ENCODE results near the gene CARD11. TPM values are rescaled to one million over a fixed set of nuclear protein-coding genes. Genes with fewer than 3 reads are reported as not detected.

Gene CARD11
- total and polyA plus RNA-seq, 2 experiments from 2014 or later: 17.7 to 29.0 TPM

DNA sequence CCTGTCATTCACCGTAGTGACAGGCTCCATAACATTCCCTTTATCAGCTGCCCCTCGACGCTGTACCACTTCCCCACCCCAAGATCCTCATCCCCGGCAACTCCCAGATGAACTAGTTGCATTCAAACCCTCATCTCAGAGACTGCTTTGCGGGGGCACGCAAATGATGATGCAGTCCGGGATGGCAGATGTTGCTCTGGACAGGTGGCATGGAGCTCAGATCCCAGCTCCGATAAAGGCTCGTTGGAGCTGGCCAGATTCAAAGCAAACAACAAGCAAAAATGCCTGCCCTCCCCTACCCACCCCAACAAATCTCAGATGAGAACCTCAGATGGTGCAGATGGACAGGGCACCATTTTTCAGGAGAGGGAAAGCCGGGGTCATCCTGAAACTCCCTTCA is 46.7 kb downstream of the CARD11 start:
- 0 out of 2 replicates have a peak, but pooled peaks cover under 1% of the 10 kb centered on the region for H3K36me3 ChIP-seq (ENCODE audit: insufficient read depth)
- no peak overlapping the region for H3K4me2 ChIP-seq
- H3F3A ChIP-seq (replicated peaks; ENCODE audit: low read depth): no peaks in the 10 kb centered on the region
- H4K20me1 ChIP-seq (replicated peaks; ENCODE audit: insufficient read depth): no peaks in the 10 kb centered on the region
- no peak for TF ChIP-seq ZNF331 (CRISPR knock-in tag; IDR thresholded peaks at IDR 0.05; ENCODE audit: low read depth)
- TF ChIP-seq, protein P1, sequence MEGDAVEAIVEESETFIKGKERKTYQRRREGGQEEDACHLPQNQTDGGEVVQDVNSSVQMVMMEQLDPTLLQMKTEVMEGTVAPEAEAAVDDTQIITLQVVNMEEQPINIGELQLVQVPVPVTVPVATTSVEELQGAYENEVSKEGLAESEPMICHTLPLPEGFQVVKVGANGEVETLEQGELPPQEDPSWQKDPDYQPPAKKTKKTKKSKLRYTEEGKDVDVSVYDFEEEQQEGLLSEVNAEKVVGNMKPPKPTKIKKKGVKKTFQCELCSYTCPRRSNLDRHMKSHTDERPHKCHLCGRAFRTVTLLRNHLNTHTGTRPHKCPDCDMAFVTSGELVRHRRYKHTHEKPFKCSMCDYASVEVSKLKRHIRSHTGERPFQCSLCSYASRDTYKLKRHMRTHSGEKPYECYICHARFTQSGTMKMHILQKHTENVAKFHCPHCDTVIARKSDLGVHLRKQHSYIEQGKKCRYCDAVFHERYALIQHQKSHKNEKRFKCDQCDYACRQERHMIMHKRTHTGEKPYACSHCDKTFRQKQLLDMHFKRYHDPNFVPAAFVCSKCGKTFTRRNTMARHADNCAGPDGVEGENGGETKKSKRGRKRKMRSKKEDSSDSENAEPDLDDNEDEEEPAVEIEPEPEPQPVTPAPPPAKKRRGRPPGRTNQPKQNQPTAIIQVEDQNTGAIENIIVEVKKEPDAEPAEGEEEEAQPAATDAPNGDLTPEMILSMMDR (conservative IDR thresholded peaks at IDR 0.05; ENCODE audit: low read depth in 2 of 2): no peak
- TF ChIP-seq JUNB (IDR thresholded peaks at IDR 0.05; ENCODE audit: unreplicated experiment): no peak
- TF ChIP-seq, protein P2, sequence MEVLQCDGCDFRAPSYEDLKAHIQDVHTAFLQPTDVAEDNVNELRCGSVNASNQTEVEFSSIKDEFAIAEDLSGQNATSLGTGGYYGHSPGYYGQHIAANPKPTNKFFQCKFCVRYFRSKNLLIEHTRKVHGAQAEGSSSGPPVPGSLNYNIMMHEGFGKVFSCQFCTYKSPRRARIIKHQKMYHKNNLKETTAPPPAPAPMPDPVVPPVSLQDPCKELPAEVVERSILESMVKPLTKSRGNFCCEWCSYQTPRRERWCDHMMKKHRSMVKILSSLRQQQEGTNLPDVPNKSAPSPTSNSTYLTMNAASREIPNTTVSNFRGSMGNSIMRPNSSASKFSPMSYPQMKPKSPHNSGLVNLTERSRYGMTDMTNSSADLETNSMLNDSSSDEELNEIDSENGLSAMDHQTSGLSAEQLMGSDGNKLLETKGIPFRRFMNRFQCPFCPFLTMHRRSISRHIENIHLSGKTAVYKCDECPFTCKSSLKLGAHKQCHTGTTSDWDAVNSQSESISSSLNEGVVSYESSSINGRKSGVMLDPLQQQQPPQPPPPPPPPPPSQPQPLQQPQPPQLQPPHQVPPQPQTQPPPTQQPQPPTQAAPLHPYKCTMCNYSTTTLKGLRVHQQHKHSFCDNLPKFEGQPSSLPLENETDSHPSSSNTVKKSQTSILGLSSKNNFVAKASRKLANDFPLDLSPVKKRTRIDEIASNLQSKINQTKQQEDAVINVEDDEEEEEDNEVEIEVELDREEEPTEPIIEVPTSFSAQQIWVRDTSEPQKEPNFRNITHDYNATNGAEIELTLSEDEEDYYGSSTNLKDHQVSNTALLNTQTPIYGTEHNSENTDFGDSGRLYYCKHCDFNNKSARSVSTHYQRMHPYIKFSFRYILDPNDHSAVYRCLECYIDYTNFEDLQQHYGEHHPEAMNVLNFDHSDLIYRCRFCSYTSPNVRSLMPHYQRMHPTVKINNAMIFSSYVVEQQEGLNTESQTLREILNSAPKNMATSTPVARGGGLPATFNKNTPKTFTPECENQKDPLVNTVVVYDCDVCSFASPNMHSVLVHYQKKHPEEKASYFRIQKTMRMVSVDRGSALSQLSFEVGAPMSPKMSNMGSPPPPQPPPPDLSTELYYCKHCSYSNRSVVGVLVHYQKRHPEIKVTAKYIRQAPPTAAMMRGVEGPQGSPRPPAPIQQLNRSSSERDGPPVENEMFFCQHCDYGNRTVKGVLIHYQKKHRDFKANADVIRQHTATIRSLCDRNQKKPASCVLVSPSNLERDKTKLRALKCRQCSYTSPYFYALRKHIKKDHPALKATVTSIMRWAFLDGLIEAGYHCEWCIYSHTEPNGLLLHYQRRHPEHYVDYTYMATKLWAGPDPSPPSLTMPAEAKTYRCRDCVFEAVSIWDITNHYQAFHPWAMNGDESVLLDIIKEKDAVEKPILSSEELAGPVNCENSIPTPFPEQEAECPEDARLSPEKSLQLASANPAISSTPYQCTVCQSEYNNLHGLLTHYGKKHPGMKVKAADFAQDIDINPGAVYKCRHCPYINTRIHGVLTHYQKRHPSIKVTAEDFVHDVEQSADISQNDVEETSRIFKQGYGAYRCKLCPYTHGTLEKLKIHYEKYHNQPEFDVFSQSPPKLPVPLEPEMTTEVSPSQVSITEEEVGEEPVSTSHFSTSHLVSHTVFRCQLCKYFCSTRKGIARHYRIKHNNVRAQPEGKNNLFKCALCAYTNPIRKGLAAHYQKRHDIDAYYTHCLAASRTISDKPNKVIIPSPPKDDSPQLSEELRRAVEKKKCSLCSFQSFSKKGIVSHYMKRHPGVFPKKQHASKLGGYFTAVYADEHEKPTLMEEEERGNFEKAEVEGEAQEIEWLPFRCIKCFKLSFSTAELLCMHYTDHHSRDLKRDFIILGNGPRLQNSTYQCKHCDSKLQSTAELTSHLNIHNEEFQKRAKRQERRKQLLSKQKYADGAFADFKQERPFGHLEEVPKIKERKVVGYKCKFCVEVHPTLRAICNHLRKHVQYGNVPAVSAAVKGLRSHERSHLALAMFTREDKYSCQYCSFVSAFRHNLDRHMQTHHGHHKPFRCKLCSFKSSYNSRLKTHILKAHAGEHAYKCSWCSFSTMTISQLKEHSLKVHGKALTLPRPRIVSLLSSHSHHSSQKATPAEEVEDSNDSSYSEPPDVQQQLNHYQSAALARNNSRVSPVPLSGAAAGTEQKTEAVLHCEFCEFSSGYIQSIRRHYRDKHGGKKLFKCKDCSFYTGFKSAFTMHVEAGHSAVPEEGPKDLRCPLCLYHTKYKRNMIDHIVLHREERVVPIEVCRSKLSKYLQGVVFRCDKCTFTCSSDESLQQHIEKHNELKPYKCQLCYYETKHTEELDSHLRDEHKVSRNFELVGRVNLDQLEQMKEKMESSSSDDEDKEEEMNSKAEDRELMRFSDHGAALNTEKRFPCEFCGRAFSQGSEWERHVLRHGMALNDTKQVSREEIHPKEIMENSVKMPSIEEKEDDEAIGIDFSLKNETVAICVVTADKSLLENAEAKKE (CRISPR knock-in tag; IDR thresholded peaks at IDR 0.05): no peak
- TF ChIP-seq POLR2AphosphoS5 (IDR thresholded peaks at IDR 0.05; ENCODE audit: low read depth): no peak
- no peak for TF ChIP-seq ZNF114 (CRISPR knock-in tag; IDR thresholded peaks at IDR 0.05)
- no peak overlapping the region for H3K4me3 Mint-ChIP-seq
- no peaks in the 10 kb centered on the region for H3K4me1 ChIP-seq (ENCODE audit: insufficient read depth)
- H2AFZ ChIP-seq: no peak overlapping the region
- no peak overlapping the region for H3K4me3 ChIP-seq
- peaks cover 3% of the 10 kb centered on the region; the same call in 1 of the 2 replicates for H3K79me2 ChIP-seq (replicated peaks; ENCODE audit: insufficient read depth)
- H3K27me3 Mint-ChIP-seq (ENCODE audit: insufficient read depth, low read depth, poor library complexity): peaks cover 4% of the 10 kb centered on the region
- no peak overlapping the region for H3K27ac Mint-ChIP-seq
- H3K9me2 ChIP-seq (ENCODE audit: insufficient read depth): no peaks in the 10 kb centered on the region
- H3K27ac ChIP-seq (ENCODE audit: low read depth): no peak overlapping the region
- H3K36me3 Mint-ChIP-seq (ENCODE audit: low read depth): peaks cover 21% of the 10 kb centered on the region
- ATAC-seq: no peak
- peaks cover 13% of the 10 kb centered on the region for H3K9me3 Mint-ChIP-seq
- no peak for DNase-seq (ENCODE audit: low spot score)
- no peaks in the 10 kb centered on the region for H3K27me3 ChIP-seq (ENCODE audit: insufficient read depth)
- no peaks in the 10 kb centered on the region; the same call in 2 of the 3 replicates for H3K4me1 Mint-ChIP-seq
